GM18526 (cell line): ENCODE measurements around the gene PTPRF.

Source experiments
- POLR2A ChIP-seq: IDR thresholded peaks from 3 replicates; pipeline ENCODE4 v1.6.1; 2011; ENCODE audit not compliant: insufficient read length; ENCODE audit errors: extremely low read depth

Gene PTPRF

GRCh38 chr1:43541141-43541540 is 10.5 kb downstream of the PTPRF start:
- no peak for TF ChIP-seq POLR2A

GRCh38 chr1:43541721-43542401 is 11.2 kb downstream of the PTPRF start:
- no peak for TF ChIP-seq POLR2A

GRCh38 chr1:43542527-43543458 is 12.1 kb downstream of the PTPRF start:
- TF ChIP-seq POLR2A = no peak

- TF ChIP-seq POLR2A = no peak
Measured at GRCh38 chr1:43543567-43543966, 12.9 kb downstream of the PTPRF start.

- no peak for TF ChIP-seq POLR2A
Measured at GRCh38 chr1:43545339-43545694, 14.6 kb downstream of the PTPRF start.

- TF ChIP-seq POLR2A = no peak
Measured at GRCh38 chr1:43545695-43546387, 15.2 kb downstream of the PTPRF start.

- TF ChIP-seq POLR2A = no peak
Measured at GRCh38 chr1:43546388-43547100, 15.9 kb downstream of the PTPRF start.

- no peak for TF ChIP-seq POLR2A
Measured at GRCh38 chr1:43547538-43548072, 16.9 kb downstream of the PTPRF start.

GRCh38 chr1:43548285-43549271 is 17.9 kb downstream of the PTPRF start:
- TF ChIP-seq POLR2A = no peak

- TF ChIP-seq POLR2A = no peak
Measured at GRCh38 chr1:43549921-43550597, 19.4 kb downstream of the PTPRF start.

GRCh38 chr1:43550598-43551246 is 20.0 kb downstream of the PTPRF start:
- no peak for TF ChIP-seq POLR2A

- TF ChIP-seq POLR2A = no peak
Measured at GRCh38 chr1:43551396-43551888, 20.8 kb downstream of the PTPRF start.
